OCI-LY7 (cell line): ENCODE data around the gene SUPT20HL2. TPM values are rescaled to one million over a fixed set of nuclear protein-coding genes. Genes with fewer than 3 reads are reported as not detected.

Experiments
- BruUV-seq: library from RNA; stranded (reverse); fragments of 400-500 nt; replicated peaks from 2 replicates; lab custom pipeline; 2021; lab: Mats Ljungman, UMichigan
- CTCF ChIA-PET: fragments of 300-600 bp; sonication (Branson Sonifier 250); formaldehyde crosslinking; loops from one replicate; lab custom pipeline; 2022; ENCODE audit warnings: antibody characterized with exemption; ENCODE audit not compliant: unreplicated experiment; lab: Charles Lee
- POLR2A ChIA-PET: fragments of 300-600 bp; sonication (Branson Sonifier 250); formaldehyde crosslinking; loops from one replicate; lab custom pipeline; 2022; ENCODE audit warnings: antibody characterized with exemption; lab: Charles Lee
- DNase-seq: peaks from one replicate; pipeline ENCODE4 v3.0.0-alpha.2; 2015; ENCODE audit warnings: low spot score
- H2AFZ ChIP-seq: fragments of 200-600 bp; sonication (generic), shearing (Covaris generic); 2 replicates; pipeline ENCODE4 v1.6.1; 2014; ENCODE audit warnings: mild to moderate bottlenecking, antibody characterized with exemption, low read length, moderate library complexity
- H3K27ac ChIP-seq: fragments of 200-600 bp; sonication (generic); 2 replicates; pipeline ENCODE4 v1.5.1; 2014; ENCODE audit warnings: mixed run types, low read depth, mild to moderate bottlenecking, moderate library complexity, low read length, inconsistent platforms; ENCODE audit not compliant: poor library complexity, severe bottlenecking
- H3K36me3 ChIP-seq: fragments of 200-600 bp; sonication (generic); 2 replicates; pipeline ENCODE4 v1.6.1; 2014; ENCODE audit warnings: mild to moderate bottlenecking, antibody characterized with exemption, low read length, moderate library complexity, mixed read lengths; ENCODE audit not compliant: insufficient read depth
- H3K4me1 ChIP-seq: fragments of 200-600 bp; sonication (generic); 2 replicates; pipeline ENCODE4 v1.5.1; 2014; ENCODE audit warnings: mild to moderate bottlenecking, low read length; ENCODE audit not compliant: insufficient read depth, poor library complexity, severe bottlenecking
- H3K4me2 ChIP-seq: fragments of 200-600 bp; sonication (generic); 2 replicates; pipeline ENCODE4 v1.6.1; 2014; ENCODE audit warnings: mild to moderate bottlenecking, low read length
- H3K4me3 ChIP-seq: fragments of 200-600 bp; sonication (generic); 2 replicates; pipeline ENCODE4 v1.5.1; 2014; ENCODE audit warnings: mild to moderate bottlenecking, low read depth, low read length; ENCODE audit not compliant: poor library complexity, severe bottlenecking
- H3K79me2 ChIP-seq: fragments of 200-600 bp; sonication (generic); 2 replicates; pipeline ENCODE4 v1.6.1; 2016; ENCODE audit warnings: low read depth, mild to moderate bottlenecking, low read length, moderate library complexity, mixed read lengths; ENCODE audit not compliant: insufficient read depth
- H3K9me2 ChIP-seq: fragments of 200-600 bp; sonication (generic); 2 replicates; pipeline ENCODE4 v1.6.1; 2016; ENCODE audit warnings: mild to moderate bottlenecking, low read length, mixed read lengths; ENCODE audit not compliant: insufficient read depth
- H3K9me3 ChIP-seq: fragments of 200-600 bp; sonication (generic); 2 replicates; pipeline ENCODE4 v1.6.1; 2014; ENCODE audit warnings: mild to moderate bottlenecking, mixed run types, low read length, mixed read lengths
- H4K20me1 ChIP-seq: fragments of 200-600 bp; sonication (generic); 2 replicates; pipeline ENCODE4 v1.6.1; 2014; ENCODE audit warnings: mild to moderate bottlenecking, antibody characterized with exemption, low read length, moderate library complexity, mixed read lengths; ENCODE audit not compliant: insufficient read depth
- EZH2phosphoT487 ChIP-seq: fragments of 200-600 bp; sonication (generic); IDR thresholded peaks from 2 replicates; pipeline ENCODE4 v1.6.1; 2018; ENCODE audit warnings: low read depth, borderline replicate concordance, mild to moderate bottlenecking, mixed run types, antibody characterized with exemption, low read length, moderate library complexity, mixed read lengths
- intact Hi-C: fragments of 100-400 bp; cut with micrococcal nuclease; formaldehyde crosslinking; loops from one replicate; pipeline ENCODE4 v1.10.0; 2022; ENCODE audit not compliant: unreplicated experiment
- total RNA-seq, 2 experiments: library from RNA; depleted of rRNA in 1 of 2; stranded (reverse); fragments of >200 nt in 1 of 2; shearing (Covaris generic) in 1 of 2; gene quantifications; 2 replicates each; pipeline ENCODE4 v1.2.3, GENCODE V29; 2014 to 2022
- TF ChIP-seq, protein P1 (sequence below): fragments of 200-600 bp; sonication (generic); conservative IDR thresholded peaks from 2 replicates; pipeline ENCODE4 v1.5.1; 2014; ENCODE audit warnings: mild to moderate bottlenecking, antibody characterized with exemption, low read length, moderate library complexity, mixed read lengths

The SUPT20HL2 gene
- total RNA-seq, 2 experiments from 2014 or later, result not detected

DNA sequence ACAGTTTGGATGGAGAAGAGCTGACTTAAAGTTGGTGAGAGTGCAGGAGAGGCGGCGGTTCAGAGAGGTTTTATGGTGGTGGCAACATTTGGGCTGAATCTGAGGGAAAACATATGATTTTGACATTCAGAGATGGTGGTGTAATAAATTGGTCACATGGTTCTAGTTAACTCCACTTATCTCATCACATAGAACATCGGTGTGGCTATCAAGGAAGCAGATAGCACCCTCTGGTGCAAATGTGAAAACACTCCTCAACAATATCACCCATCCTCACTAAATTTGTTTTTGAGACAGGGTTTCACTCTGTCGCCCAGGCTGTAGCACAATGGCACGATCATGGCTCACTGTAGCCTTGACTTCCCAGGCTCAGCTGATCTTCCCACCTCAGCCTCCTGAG lies 28.8 kb downstream of the SUPT20HL2 start:
- Histone ChIP-seq H4K20me1 (no peaks in the 10 kb centered on the region), H3K4me1 (peaks cover 5% of the 10 kb centered on the region), H2AFZ (no peak overlapping the region), H3K9me2 (no peaks in the 10 kb centered on the region), H3K36me3 (no peaks in the 10 kb centered on the region), H3K4me2 (no peak overlapping the region), H3K27ac (no peak overlapping the region), H3K4me3 (no peak overlapping the region), H3K79me2 (no peaks in the 10 kb centered on the region), H3K9me3 (no peaks in the 10 kb centered on the region)
- peak; percentile 6 for DNase-seq
- BruUV-seq, result no TSS peak
- ChIA-PET POLR2A (no interaction called here), CTCF (no interaction called here)
- intact Hi-C loops, result no loop called here
- TF ChIP-seq EZH2phosphoT487, result no peak
- TF ChIP-seq, protein P1, sequence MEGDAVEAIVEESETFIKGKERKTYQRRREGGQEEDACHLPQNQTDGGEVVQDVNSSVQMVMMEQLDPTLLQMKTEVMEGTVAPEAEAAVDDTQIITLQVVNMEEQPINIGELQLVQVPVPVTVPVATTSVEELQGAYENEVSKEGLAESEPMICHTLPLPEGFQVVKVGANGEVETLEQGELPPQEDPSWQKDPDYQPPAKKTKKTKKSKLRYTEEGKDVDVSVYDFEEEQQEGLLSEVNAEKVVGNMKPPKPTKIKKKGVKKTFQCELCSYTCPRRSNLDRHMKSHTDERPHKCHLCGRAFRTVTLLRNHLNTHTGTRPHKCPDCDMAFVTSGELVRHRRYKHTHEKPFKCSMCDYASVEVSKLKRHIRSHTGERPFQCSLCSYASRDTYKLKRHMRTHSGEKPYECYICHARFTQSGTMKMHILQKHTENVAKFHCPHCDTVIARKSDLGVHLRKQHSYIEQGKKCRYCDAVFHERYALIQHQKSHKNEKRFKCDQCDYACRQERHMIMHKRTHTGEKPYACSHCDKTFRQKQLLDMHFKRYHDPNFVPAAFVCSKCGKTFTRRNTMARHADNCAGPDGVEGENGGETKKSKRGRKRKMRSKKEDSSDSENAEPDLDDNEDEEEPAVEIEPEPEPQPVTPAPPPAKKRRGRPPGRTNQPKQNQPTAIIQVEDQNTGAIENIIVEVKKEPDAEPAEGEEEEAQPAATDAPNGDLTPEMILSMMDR, result no peak

DNA sequence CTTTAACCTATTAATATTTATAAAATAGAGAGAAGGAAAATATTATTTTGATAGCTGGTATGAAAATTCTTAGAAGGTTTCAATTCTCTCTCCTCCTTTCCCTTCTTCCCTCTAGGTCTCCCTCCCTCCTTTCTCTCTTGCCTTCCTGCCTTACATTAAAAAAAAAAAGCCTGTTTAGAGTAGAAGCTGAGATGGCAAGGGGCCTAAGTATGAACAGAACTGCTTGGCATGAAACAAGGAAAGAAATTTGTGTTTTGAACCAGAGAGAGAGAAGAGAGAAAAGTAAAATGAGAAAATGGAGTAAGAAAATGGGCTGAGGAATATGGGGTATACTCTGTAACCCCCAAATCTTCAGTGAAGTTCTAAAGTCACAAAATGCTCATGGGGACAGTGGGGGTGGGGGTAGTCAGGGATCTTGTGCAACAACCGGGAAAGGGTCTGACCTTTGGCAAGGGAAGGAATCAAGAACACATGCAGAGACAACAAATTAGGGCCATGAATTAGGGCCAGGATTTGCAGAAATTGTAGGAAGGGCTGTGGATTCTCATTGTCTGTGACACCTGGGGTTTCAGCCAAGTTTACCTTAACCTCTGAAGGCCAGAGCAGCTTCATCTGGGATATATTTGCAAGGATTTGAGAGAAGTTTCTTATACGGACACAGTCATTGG lies 30.6 kb downstream of the SUPT20HL2 start:
- intact Hi-C loops, result no loop called here
- no peak for TF ChIP-seq EZH2phosphoT487
- TF ChIP-seq, protein P1, result no peak
- H3K4me2 ChIP-seq, result no peak overlapping the region
- POLR2A ChIA-PET, result interaction anchor here (0.6 to 0.7 kb wide), 2 partner anchors 92 to 997 kb away, joined by 3 to 4 read pairs; no protein-coding TSS in a partner anchor
- no peak overlapping the region for H2AFZ ChIP-seq
- no peaks in the 10 kb centered on the region for H3K9me2 ChIP-seq
- CTCF ChIA-PET, result no interaction called here
- H3K4me1 ChIP-seq, result peaks cover 5% of the 10 kb centered on the region
- no peaks in the 10 kb centered on the region for H3K9me3 ChIP-seq
- H4K20me1 ChIP-seq, result no peaks in the 10 kb centered on the region
- H3K27ac ChIP-seq, result no peak overlapping the region
- no TSS peak for BruUV-seq
- no peak for DNase-seq
- no peaks in the 10 kb centered on the region for H3K36me3 ChIP-seq
- H3K4me3 ChIP-seq, result no peak overlapping the region
- no peaks in the 10 kb centered on the region for H3K79me2 ChIP-seq

DNA sequence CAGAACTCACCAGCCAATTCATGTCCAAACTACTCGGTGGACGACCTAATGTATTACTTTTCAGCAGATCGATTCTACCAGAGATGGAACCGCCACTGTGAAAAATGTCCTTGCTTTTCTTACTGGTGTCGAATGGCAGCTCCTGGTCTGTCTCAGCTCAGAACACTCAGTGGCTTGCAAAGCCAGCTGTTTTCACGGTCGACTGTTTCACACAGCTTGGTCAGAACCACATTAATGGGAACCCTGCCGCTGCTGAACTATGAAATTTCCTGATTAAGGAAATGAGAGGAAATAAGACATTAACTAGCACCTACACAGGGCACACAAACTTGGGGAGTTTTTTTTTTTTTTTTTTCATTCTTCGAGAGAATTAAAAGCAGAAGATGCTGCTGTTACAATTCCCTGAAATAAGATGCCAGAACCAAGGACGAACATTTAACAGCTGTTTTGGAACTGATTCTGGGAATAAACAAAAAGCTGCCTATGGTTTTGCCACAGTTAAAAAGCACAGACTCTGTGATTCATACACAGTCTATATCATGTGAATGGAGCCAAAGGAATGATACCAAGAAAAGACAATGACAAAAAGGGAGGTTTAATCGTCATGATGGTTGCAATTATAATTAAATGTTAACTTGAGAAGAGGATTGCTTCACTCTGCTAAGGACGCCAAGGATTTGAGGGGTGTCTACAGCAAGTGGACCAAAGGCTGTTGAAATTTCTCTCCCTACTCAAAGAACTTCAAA lies 31.3 kb downstream of the SUPT20HL2 start:
- H3K9me2 ChIP-seq, result no peaks in the 10 kb centered on the region
- no peaks in the 10 kb centered on the region for H3K9me3 ChIP-seq
- intact Hi-C loops, result no loop called here
- H4K20me1 ChIP-seq, result no peaks in the 10 kb centered on the region
- BruUV-seq, result no TSS peak
- no peak overlapping the region for H3K4me2 ChIP-seq
- no peak overlapping the region for H3K4me3 ChIP-seq
- H3K36me3 ChIP-seq, result no peaks in the 10 kb centered on the region
- peak; percentile 11 for DNase-seq
- H3K79me2 ChIP-seq, result no peaks in the 10 kb centered on the region
- TF ChIP-seq, protein P1, result no peak
- no peak overlapping the region for H3K27ac ChIP-seq
- H3K4me1 ChIP-seq, result peaks cover 5% of the 10 kb centered on the region
- ChIA-PET CTCF (no interaction called here), POLR2A (interaction anchor here (0.7 kb wide), 1 partner anchor 998 kb away, joined by 3 read pairs; no protein-coding TSS in a partner anchor)
- no peak overlapping the region for H2AFZ ChIP-seq
